ENCODE data around the gene NOL9.

Gene NOL9

DNA sequence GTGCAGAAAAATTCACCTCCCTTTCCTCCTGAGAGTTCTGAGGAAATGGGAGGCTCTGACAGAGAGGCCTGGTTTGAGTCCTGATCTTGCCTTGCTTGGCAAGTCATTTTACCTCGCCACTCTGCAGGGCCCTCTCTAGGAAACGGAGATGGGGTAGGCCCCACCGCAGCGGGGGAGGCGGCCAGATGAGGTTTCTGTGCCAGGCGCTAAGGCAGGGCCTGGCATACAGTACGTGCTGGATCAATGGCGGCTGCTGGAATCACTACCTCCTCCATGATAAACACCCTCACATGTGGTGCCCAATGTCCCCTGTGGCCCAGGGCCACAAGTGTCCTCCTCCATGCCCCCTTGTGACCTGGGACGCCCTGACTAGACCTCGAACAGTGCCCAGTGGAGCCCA lies 62.3 kb downstream of the NOL9 start:
- TF ChIP-seq, protein P1, sequence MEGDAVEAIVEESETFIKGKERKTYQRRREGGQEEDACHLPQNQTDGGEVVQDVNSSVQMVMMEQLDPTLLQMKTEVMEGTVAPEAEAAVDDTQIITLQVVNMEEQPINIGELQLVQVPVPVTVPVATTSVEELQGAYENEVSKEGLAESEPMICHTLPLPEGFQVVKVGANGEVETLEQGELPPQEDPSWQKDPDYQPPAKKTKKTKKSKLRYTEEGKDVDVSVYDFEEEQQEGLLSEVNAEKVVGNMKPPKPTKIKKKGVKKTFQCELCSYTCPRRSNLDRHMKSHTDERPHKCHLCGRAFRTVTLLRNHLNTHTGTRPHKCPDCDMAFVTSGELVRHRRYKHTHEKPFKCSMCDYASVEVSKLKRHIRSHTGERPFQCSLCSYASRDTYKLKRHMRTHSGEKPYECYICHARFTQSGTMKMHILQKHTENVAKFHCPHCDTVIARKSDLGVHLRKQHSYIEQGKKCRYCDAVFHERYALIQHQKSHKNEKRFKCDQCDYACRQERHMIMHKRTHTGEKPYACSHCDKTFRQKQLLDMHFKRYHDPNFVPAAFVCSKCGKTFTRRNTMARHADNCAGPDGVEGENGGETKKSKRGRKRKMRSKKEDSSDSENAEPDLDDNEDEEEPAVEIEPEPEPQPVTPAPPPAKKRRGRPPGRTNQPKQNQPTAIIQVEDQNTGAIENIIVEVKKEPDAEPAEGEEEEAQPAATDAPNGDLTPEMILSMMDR (IDR thresholded peaks at IDR 0.05; ENCODE audit: extremely low read depth, insufficient read depth, missing control alignments), result no peak
- DNase-seq (ENCODE audit: low spot score), result no peak
- in situ Hi-C loops (cut with MboI; ENCODE audit: low pct_unique_long_range_greater_than_20kb, low sequenced_read_pairs, unreplicated experiment), result loop anchor here (25.0 kb wide), 1 partner anchor 720 kb away; no protein-coding TSS in a partner anchor

DNA sequence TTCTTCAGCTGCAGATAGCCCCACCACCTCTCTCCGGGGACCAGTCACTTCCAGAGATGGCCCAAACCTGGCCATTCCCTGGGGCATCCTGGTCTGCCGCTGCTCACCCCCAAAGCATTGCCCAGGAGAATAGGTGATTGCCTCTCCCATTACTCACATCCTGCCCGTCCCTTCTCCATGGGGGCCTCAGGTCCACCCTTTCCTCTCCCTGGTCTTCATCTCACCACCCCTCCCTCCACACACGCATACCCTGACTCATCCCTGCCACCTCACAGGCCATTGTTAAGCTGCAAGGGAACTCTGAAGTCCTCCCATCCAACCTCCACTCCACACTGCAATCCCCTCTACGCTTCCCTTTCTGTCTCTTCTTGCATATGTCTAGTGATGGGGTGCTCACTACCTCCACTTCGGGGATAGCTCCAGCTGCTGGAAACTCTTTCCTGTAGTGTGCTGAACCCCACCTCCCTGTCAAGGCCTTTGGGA lies 62.8 kb downstream of the NOL9 start, which contains the start of gene PLEKHG5:
Gene PLEKHG5 (minus strand): TSS at position 188 of the 483 bp plus-strand sequence. CDS start 14,096 bp downstream, outside the sequence.
- DNase-seq (ENCODE audit: low spot score), result no peak
- in situ Hi-C loops (cut with MboI; ENCODE audit: low pct_unique_long_range_greater_than_20kb, low sequenced_read_pairs, unreplicated experiment), result loop anchor here (25.0 kb wide), 1 partner anchor 721 kb away; no protein-coding TSS in a partner anchor
- TF ChIP-seq, protein P1 (IDR thresholded peaks at IDR 0.05; ENCODE audit: extremely low read depth, insufficient read depth, missing control alignments), result no peak

DNA sequence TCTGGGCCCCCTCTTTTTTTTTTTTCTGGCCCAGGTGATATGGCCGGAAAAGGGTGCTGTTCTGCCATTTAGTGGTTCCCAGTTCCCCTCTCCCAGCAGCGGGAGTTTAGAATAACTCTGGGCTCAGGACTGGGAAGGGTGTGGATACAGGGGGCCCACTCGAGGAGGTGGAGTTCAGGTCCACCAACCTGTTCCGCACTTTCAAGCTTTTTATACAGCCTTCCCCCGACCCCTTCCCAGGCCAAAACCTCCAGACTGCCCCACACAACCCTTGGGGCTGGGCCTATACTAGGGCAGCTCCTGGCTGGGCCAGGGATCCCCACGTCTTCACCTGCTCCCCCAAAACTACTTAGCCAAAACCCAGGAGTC lies 63.2 kb downstream of the NOL9 start:
- no peak for DNase-seq (ENCODE audit: low spot score)
- in situ Hi-C loops (cut with MboI; ENCODE audit: low pct_unique_long_range_greater_than_20kb, low sequenced_read_pairs, unreplicated experiment), result loop anchor here (25.0 kb wide), 1 partner anchor 721 kb away; no protein-coding TSS in a partner anchor
- TF ChIP-seq, protein P1 (IDR thresholded peaks at IDR 0.05; ENCODE audit: extremely low read depth, insufficient read depth, missing control alignments), result no peak

DNA sequence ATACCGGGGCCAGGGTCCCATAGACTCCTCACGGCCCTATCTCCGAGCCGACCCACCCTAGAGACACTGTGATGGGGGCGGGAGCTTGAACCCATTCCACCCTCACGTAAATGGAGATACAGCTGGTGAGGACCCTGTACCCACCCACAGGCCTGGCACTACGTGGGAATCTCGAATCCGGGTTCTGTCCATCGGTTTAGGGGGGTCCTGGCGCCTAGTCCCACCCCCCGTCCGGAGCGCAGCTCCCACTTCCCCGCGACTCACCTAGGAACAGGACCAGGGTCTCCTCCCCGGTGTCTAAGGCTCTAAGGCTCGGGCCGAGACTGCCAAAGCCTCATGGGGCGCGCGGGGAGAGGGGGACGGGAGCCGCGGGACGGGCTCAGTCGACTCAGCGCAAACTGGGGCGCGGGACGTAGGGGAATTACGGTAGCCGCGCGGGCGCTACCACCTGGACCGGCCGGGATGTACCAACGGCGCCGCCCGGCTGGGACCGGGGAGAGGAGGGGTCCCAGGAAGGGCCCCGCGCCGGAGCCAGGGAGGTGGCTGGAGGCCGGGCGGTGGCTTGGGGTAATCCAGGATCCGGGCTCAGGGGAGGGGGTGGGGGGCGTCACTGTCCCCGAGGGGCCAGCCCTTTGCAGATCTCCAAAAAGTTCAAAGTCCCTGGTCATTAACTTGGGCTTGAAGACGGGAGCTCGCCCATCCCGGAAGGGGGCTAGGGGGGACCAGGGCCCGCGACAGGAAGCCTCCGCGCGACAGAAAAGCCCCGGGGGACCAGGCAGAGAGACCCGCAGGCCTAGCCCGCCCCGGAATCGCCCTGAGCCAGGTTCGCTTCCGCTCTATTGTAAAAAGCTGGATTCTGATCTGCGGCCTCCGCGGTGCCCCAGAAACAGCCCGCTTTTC lies 63.9 kb downstream of the NOL9 start:
- TF ChIP-seq, protein P1 (IDR thresholded peaks at IDR 0.05; ENCODE audit: extremely low read depth, insufficient read depth, missing control alignments), result no peak
- in situ Hi-C loops (cut with MboI; ENCODE audit: low pct_unique_long_range_greater_than_20kb, low sequenced_read_pairs, unreplicated experiment), result loop anchor here (25.0 kb wide), 1 partner anchor 722 kb away; no protein-coding TSS in a partner anchor
- DNase-seq (ENCODE audit: low spot score), result peak; percentile 83

DNA sequence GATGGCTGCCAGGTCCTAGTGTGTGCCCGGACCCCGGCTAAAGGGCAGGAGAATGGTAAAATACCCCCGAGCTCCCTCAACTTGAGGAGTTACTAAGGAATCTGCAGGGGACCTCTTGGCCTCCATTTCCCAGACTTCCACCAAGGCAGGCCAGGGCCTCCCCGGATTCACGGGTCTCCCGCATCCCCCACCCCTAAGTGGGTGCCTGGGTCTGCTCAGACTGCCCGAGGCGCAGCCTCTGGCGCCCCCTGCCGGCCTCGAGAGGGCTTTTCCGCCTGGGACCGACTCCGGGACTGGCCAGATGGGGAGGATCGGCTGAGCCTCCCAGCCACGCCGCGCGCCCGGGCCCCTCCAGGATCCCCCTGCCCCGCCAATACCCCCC lies 64.5 kb downstream of the NOL9 start:
- peak; percentile 94 for DNase-seq (ENCODE audit: low spot score)
- TF ChIP-seq, protein P1 (IDR thresholded peaks at IDR 0.05; ENCODE audit: extremely low read depth, insufficient read depth, missing control alignments), result peak; percentile 98
- in situ Hi-C loops (cut with MboI; ENCODE audit: low pct_unique_long_range_greater_than_20kb, low sequenced_read_pairs, unreplicated experiment), result loop anchor here (25.0 kb wide), 1 partner anchor 723 kb away; no protein-coding TSS in a partner anchor

DNA sequence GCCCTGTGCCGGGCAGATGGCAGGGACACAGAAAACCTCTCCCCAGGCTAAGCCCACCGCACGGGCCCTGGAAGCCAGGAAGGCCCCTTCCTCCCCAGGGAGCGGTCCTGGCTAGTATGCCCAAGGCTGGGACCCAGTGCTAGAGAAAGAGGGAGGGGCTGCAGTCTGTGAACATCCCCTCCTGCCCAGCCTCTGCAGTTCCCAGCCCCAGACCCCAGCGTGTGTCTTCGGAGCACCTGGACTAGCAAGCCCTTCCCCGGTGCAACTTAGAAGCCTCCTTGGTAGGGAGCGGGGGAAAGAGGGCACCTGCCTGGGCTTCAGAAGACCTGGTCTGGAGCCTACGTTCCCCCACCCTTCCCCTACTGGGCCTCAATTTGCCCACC lies 64.9 kb downstream of the NOL9 start:
- in situ Hi-C loops (cut with MboI; ENCODE audit: low pct_unique_long_range_greater_than_20kb, low sequenced_read_pairs, unreplicated experiment), result loop anchor here (25.0 kb wide), 1 partner anchor 723 kb away; no protein-coding TSS in a partner anchor
- no peak for DNase-seq (ENCODE audit: low spot score)
- TF ChIP-seq, protein P1 (IDR thresholded peaks at IDR 0.05; ENCODE audit: extremely low read depth, insufficient read depth, missing control alignments), result no peak

Data from GM13977 (cell line).